Stomach (tissue), 9 donors: ENCODE results near the gene FAM168A. TPM values are rescaled to one million over a fixed set of nuclear protein-coding genes. Genes with fewer than 3 reads are reported as not detected.
"Not testable (repeated sequence)": the region's sequence is repeated elsewhere in the genome, so short reads cannot be mapped to it uniquely, and the experiment has no call there.

Experiments
- DNase-seq, 2 donors: peaks; one replicate each; pipeline versions ENCODE4 v3.0.0 to v3.0.0-alpha.2; 2013 to 2019
- H3K27ac ChIP-seq, 5 donors: fragments of 200-600 bp in 4 of 5; sonication (generic) in 4 of 5; one replicate each; pipeline ENCODE4 v1.5.1; 2013 to 2019; ENCODE audit warnings: mild to moderate bottlenecking in 1 of 5, moderate library complexity in 1 of 5
- H3K27me3 ChIP-seq, 3 donors: fragments of 200-600 bp; sonication (generic); one replicate each; pipeline ENCODE4 v1.5.1; 2017 to 2019; ENCODE audit warnings: mixed run types in 1 of 3
- H3K36me3 ChIP-seq, 4 donors: fragments of 200-600 bp; sonication (generic); 1 replicate in 3 of 4; 2 replicates in 1 of 4; pipeline ENCODE4 v1.5.1; 2016 to 2019
- H3K4me1 ChIP-seq, 4 donors: fragments of 200-600 bp; sonication (generic); one replicate each; pipeline ENCODE4 v1.5.1; 2016 to 2019
- H3K4me3 ChIP-seq, 4 donors: fragments of 200-600 bp; sonication (generic) in 3 of 4; one replicate each; pipeline ENCODE4 v1.5.1; 2016 to 2019; ENCODE audit warnings: mild to moderate bottlenecking in 1 of 4
- H3K9me3 ChIP-seq, 4 donors: fragments of 200-600 bp; sonication (generic); one replicate each; pipeline ENCODE4 v1.5.1; 2016 to 2019
- CTCF ChIP-seq, 7 experiments: fragments of 450-650 bp in 4 of 7; fragments of 200-600 bp in 3 of 7; sonication (generic) in 3 of 7; IDR thresholded peaks; one replicate each; pipeline ENCODE4 v1.5.1; 2016 to 2019; ENCODE audit warnings: antibody characterized with exemption in 7 of 7, control low read depth in 2 of 7, mild to moderate bottlenecking in 1 of 7
- EP300 ChIP-seq: sonication (generic); formaldehyde crosslinking; IDR thresholded peaks from one replicate; pipeline ENCODE4 v1.6.1; 2017; ENCODE audit warnings: antibody characterized with exemption
- POLR2A ChIP-seq, 4 donors: fragments of 450-650 bp; IDR thresholded peaks; one replicate each; pipeline ENCODE4 v1.6.1; 2016; ENCODE audit warnings: antibody characterized with exemption in 4 of 4, control low read depth in 2 of 4, mild to moderate bottlenecking in 1 of 4, moderate library complexity in 1 of 4
- POLR2AphosphoS5 ChIP-seq, 3 donors: sonication (generic); formaldehyde crosslinking; IDR thresholded peaks; one replicate each; pipeline ENCODE4 v1.6.1; 2016; ENCODE audit warnings: antibody characterized with exemption in 3 of 3
- WGBS, 5 donors: extraction: QIAGEN DNeasy Blood & Tissue Kit in 3 of 5; methylation state at CpG; one replicate each; pipeline versions ENCODE4 v1.1.5 to v1.1.7; 2013 to 2018; 5-methylcytosine and 5-hydroxymethylcytosine counted together
- intact Hi-C: fragments of 100-400 bp; cut with DNase I; formaldehyde crosslinking; loops from one replicate; pipeline ENCODE4 v1.15.1; 2023; ENCODE audit warnings: low total_unique reads
- polyA plus RNA-seq, 3 donors: library from polyadenylated mRNA; stranded (reverse); fragments of 200-250 nt; gene quantifications; one replicate each; pipeline ENCODE4 v1.2.3, GENCODE V29; 2013
- total RNA-seq, 5 donors: library from RNA; depleted of rRNA; stranded (reverse); fragments of >200 nt; gene quantifications; one replicate each; pipeline versions ENCODE4 v1.1.0 to v1.2.3, GENCODE V29; 2014 to 2016
- donor health status: healthy with polysubstance abuse.
- donor health status: Bipolar disorder and iron deficiency.
- donor health status: healthy.

FAM168A gene
- total and polyA plus RNA-seq, 8 donors: 4.3 to 25.4 (median 6.3) TPM

- intact Hi-C loops: no loop called here
- TF ChIP-seq POLR2AphosphoS5 (IDR thresholded peaks at IDR 0.05) (no peak), CTCF (IDR thresholded peaks at IDR 0.05) (no peak), POLR2A (IDR thresholded peaks at IDR 0.05) (no peak), EP300 (no peak)
- WGBS, 5 donors: 94 to 100% (median 97%) methylated on average over 2 of the region's 2 CpGs
- Histone ChIP-seq H3K27me3 (no peaks in the 10 kb centered on the region), H3K9me3 (peaks cover 0 to 16% (median 4%) of the 10 kb centered on the region in 4 donors), H3K36me3 (no peaks in the 10 kb centered on the region), H3K4me3 (no peak overlapping the region), H3K4me1 (no peaks in the 10 kb centered on the region), H3K27ac (no peak overlapping the region)
- DNase-seq: no peak
Measured at GRCh38 chr11:73477518-73477917, 120.4 kb downstream of the FAM168A start.

- H3K4me3 ChIP-seq: no peak overlapping the region
- H3K9me3 ChIP-seq: peaks cover 0 to 16% (median 4%) of the 10 kb centered on the region in 4 donors
- TF ChIP-seq POLR2A (IDR thresholded peaks at IDR 0.05) (no peak), CTCF (IDR thresholded peaks at IDR 0.05) (no peak), EP300 (no peak), POLR2AphosphoS5 (IDR thresholded peaks at IDR 0.05) (no peak)
- intact Hi-C loops: no loop called here
- H3K4me1 ChIP-seq: no peaks in the 10 kb centered on the region
- H3K27ac ChIP-seq: no peak overlapping the region
- H3K36me3 ChIP-seq: no peaks in the 10 kb centered on the region
- DNase-seq: no peak
- no peaks in the 10 kb centered on the region for H3K27me3 ChIP-seq
Measured at GRCh38 chr11:73475549-73476095, 122.3 kb downstream of the FAM168A start.

GRCh38 chr11:73473252-73473651 lies 124.7 kb downstream of the FAM168A start:
- H3K36me3 ChIP-seq: no peaks in the 10 kb centered on the region
- no peak overlapping the region for H3K27ac ChIP-seq
- DNase-seq: no peak
- H3K27me3 ChIP-seq: no peaks in the 10 kb centered on the region
- no peak for TF ChIP-seq POLR2A (IDR thresholded peaks at IDR 0.05)
- no peak for TF ChIP-seq CTCF (IDR thresholded peaks at IDR 0.05)
- TF ChIP-seq POLR2AphosphoS5 (IDR thresholded peaks at IDR 0.05): no peak
- TF ChIP-seq EP300: no peak
- intact Hi-C loops: no loop called here
- WGBS, 5 donors: 94 to 100% (median 97%) methylated on average over 1 of the region's 1 CpG
- no peak overlapping the region for H3K4me3 ChIP-seq
- H3K9me3 ChIP-seq: peaks cover 0 to 16% (median 4%) of the 10 kb centered on the region in 4 donors
- H3K4me1 ChIP-seq: peaks cover 0 to 8% (median 0%) of the 10 kb centered on the region in 4 donors

- H3K4me3 ChIP-seq, H3K27ac ChIP-seq, intact Hi-C loops, H3K27me3 ChIP-seq, DNase-seq, H3K36me3 ChIP-seq, H3K9me3 ChIP-seq: not testable (repeated sequence)
- peaks cover 0 to 19% (median 0%) of the 10 kb centered on the region in 4 donors for H3K4me1 ChIP-seq
- 88 to 97% (median 94%) methylated on average over 13 of the region's 13 CpGs for WGBS, 5 donors
Measured at GRCh38 chr11:73470036-73470612, 127.8 kb downstream of the FAM168A start.

GRCh38 chr11:73469401-73469800 lies 128.5 kb downstream of the FAM168A start:
- no peaks in the 10 kb centered on the region for H3K9me3 ChIP-seq
- TF ChIP-seq POLR2AphosphoS5 (IDR thresholded peaks at IDR 0.05): no peak
- no peak for TF ChIP-seq POLR2A (IDR thresholded peaks at IDR 0.05)
- TF ChIP-seq CTCF (IDR thresholded peaks at IDR 0.05): no peak
- TF ChIP-seq EP300: no peak
- no peak overlapping the region for H3K4me3 ChIP-seq
- no peak for DNase-seq
- no peaks in the 10 kb centered on the region for H3K27me3 ChIP-seq
- 45 to 81% (median 68%) methylated on average over 3 of the region's 3 CpGs for WGBS, 5 donors
- H3K27ac ChIP-seq: no peak overlapping the region
- H3K4me1 ChIP-seq: peaks cover 0 to 19% (median 0%) of the 10 kb centered on the region in 4 donors
- intact Hi-C loops: no loop called here
- no peaks in the 10 kb centered on the region for H3K36me3 ChIP-seq
